ENCODE results near the gene SOX8.

The SOX8 gene

DNA sequence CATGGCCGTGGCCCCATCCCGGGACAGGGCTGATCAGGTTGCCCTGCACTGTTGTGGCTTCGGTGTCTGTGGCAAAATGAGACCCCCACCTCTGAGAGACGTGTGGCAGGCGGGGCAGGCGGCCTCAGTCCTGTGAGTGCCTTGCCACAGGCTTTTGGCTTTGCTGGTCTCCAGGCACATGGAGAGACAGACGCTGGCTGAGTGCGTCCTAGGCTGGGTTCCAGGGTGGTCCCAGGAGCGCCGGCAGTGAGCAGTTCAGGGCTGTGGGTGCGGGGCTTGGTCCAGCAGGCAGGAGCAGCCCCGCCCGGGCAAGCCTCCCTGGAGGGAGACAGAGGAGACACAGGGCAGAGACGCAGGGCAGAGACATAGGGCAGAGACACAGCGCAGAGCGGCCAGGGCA, 29.2 kb downstream of the SOX8 start:
- DNase-seq = no peak

GRCh38 chr16:1011316-1012082, 29.9 kb downstream of the SOX8 start:
- no peak for DNase-seq

GRCh38 chr16:1012135-1012534, 30.6 kb downstream of the SOX8 start:
- DNase-seq = no peak

- no peak for DNase-seq
Measured at GRCh38 chr16:1012722-1013592, 31.4 kb downstream of the SOX8 start.

GRCh38 chr16:1013593-1013900, 32.0 kb downstream of the SOX8 start:
- no peak for DNase-seq

DNA sequence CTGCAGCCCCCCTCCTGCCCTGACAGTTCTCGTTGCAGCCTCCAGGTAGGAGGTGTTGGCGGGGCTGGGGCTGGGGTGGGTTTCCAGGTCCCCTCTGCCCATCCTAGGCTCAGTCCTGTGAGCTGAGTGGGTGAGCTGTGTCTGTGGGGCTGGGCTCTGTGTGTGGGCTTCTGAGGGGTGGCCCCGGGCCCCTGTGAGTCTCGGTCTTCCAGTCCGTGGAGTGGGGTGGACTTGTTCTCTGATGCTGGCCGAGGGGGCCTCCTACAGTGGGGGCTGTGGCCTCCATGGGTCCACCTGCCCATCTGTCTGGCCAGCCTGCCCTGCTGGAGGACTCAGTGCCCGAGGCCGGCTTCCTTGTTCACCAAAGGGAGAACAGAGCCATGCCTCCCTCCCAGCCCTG, 32.7 kb downstream of the SOX8 start:
- DNase-seq = no peak

- no peak for DNase-seq
Measured at GRCh38 chr16:1014771-1015495, 33.4 kb downstream of the SOX8 start.

DNA sequence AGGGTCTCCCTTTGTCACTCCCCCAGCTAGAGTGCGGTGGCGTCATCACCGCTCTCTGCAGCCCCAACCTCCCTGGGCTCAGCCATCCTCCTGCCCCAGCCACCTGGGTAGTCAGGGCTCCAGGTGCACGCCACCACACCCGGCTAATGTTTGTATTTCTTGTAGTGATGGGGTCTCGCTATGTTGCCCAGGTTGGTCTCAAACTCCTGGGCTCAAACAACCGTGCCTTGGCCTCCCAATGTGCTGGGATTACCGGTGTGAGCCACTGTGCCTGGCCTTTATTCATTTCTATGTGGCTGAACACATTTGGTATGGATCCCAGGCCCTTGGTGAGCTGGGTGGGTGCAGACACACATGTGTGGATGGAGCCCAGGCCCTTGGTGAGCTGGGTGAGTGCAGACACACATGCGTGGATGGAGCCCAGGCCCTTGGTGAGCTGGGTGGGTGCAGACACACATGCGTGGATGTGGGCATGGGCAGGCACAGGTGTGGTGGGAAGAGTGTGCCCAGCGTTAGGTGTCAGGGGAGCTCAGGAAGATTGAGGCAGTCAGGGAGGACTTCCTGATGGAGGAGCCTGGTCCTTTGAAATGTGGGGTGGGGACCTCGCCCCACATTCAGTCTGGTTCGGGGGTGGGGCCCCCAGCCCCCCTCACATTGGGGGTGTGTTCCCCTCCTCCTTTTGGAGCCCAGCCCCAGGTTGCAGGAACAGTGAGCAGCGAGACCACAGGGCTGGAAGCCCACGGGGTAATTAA, 37.1 kb downstream of the SOX8 start:
- DNase-seq = no peak

GRCh38 chr16:1019231-1020090, 37.9 kb downstream of the SOX8 start:
- DNase-seq = no peak

GRCh38 chr16:1020091-1020399, 38.5 kb downstream of the SOX8 start:
- DNase-seq = no peak

DNA sequence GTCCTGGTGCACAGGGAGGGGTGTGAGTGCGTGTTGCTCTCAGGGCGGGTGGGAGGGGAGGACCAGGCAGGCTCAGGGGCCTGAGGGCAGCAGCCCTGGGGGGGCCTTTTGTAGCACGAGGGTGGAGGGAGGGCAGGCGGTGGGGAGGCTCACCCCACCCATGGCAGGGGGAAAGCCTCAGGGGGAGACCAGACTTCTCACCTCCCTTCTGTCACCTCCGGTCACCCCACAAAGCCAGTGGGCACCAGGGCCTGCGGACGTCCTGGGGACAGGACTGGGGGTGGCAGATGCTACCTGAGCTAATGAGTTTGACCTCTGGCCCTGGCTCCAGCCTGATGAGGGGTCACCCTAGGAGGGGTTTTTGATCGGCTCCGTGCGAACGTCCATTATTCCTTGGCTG, 39.0 kb downstream of the SOX8 start:
- no peak for DNase-seq

- DNase-seq = no peak
Measured at GRCh38 chr16:1021553-1022160, 40.1 kb downstream of the SOX8 start.

GRCh38 chr16:1022466-1022865, 40.9 kb downstream of the SOX8 start:
- DNase-seq = no peak

DNA sequence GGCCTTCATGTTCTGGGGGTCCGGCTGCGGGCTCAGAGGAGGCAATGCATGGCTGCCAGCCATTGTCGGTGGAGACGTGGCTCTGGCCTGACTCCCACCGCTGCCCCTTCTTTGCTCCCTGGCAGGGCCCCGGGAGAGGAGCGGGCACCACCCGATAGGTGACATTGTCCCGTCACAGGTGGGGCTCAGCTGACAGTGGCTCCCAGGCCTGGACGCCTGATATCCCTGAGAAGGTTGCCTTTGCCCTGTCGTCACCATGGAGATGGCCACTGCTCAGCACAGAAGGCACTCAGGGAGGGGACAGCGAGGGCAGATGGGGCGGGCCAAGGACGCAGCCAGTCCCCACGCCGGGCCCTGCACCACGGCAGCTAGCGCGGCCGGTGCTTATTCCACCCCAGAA, 42.6 kb downstream of the SOX8 start:
- DNase-seq = no peak

DNA sequence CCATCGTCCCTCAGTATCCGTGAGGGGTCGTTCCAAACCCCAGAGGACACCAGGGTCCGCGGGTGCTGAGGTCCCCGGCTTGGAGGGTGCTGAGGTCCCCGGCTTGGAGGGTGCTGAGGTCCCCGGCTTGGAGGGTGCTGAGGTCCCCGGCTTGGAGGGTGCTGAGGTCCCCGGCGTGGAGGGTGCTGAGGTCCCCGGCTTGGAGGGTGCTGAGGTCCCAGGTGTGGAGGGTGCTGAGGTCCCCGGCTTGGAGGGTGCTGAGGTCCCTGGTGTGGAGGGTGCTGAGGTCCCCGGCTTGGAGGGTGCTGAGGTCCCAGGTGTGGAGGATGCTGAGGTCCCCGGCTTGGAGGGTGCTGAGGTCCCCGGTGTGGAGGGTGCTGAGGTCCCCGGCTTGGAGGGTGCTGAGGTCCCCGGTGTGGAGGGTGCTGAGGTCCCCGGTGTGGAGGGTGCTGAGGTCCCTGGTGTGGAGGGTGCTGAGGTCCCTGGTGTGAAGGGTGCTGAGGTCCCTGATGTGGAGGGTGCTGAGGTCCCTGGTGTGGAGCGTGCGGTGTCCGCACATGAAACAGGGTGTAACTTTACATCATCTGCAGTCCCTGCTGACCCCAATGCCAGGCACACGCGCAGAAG, 43.7 kb downstream of the SOX8 start:
- peak; percentile 8 for DNase-seq

DNA sequence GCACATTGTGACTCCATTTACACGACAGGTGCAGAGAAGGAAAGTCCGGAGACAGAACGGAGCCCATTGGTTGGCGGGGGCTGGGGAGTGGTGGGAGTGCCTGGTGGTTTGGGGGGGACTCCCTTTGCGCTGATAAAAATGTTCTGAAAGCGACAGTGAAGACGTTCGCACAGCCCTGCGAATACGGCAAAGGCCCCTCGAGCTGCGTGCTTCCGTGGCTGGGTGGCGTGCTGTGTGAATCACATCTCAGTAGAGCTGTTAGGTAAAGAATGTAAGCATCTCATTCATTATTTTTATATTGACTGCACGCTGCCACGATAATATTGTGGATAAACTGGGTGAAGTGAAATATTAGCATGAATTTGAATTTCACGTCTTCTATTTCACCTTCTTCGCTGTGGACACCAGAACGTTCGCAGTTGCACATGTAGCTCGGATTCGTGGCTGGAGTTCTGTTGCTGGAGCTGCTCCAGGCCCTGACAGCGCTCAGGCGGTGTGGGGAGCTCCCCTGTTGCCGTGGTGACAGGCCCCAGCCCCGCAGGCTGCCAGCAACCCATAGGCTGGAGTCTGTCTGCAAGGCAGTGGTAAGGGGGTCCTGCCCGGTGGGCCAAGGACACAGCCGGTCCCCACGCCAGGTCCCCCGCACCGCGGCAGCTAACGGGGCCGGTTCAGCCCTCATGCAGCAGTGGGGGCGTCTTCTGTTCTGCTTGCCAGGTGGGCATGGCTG, 44.6 kb downstream of the SOX8 start:
- DNase-seq = no peak

DNA sequence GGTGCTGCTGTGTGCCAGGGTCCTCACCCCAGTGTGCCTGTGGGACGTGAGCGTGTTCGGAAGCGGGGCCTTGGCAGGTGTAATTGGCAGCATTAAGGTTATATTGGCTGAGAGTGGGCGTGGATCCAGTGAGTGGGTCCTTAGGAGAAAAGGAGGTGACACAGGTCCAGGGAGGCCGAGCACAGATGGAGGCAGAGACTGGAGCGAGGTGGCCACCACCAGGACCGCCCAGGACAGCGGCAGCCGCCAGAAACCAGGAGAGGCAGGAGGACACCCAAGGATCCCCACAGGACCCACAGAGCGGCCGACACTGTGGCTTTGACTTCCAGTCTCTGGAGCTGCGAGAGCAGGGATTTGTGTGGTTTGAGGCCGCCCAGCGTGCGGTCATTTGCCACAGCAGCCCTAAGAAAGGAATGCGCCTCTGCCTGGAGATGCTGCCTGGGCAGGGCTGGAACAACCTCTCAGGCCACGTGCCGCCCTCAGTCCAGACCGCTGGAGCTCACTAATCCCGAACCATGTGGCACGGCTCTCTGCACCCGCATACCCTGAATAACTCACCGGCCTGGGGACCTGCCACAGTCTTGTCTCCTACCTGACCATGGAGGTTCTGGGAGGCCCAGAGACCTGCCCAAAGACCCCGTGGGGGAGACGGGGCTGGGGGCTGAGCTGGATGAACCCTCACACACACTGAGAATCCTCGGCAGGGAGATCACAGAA, 45.4 kb downstream of the SOX8 start:
- no peak for DNase-seq

DNA sequence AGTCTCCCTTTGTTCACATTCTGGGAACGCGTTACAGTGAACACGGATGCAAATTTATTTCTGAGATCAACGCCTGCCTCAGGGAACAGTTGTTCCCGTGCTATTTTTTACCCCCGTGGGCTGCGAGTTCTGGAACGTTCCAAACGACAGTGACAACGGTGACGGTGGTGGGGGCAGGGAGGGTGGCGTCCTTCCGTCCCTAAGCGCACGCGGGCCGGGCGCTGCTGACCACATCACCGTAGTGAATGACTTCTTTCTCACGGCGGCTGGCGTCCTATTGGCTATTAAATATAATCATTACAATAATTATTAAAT, 45.9 kb downstream of the SOX8 start:
- no peak for DNase-seq

DNA sequence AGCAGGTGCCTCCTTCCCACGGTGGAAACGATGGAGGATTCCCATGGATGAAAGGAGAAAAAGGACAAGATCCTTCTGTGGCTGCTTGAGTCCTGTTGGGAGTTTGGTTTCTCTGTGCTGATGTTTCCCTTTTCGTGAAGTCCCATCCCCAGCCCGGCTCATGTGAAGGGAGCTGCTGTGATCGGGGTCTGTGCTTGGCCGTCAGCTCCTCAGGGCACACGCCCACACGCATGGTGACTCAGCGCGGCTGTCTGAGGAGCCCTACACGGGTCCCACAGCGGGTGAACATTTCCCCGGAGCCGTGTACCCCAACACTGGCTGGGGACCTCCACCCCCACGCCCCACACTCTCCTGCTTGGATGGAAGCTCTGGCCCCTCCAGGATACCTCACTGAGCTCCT, 46.5 kb downstream of the SOX8 start:
- DNase-seq = no peak
